ENCODE measurements around the gene PTGIS.
"Not testable (repeated sequence)": the region's sequence is repeated elsewhere in the genome, so short reads cannot be mapped to it uniquely, and the experiment has no call there.

PTGIS gene

DNA sequence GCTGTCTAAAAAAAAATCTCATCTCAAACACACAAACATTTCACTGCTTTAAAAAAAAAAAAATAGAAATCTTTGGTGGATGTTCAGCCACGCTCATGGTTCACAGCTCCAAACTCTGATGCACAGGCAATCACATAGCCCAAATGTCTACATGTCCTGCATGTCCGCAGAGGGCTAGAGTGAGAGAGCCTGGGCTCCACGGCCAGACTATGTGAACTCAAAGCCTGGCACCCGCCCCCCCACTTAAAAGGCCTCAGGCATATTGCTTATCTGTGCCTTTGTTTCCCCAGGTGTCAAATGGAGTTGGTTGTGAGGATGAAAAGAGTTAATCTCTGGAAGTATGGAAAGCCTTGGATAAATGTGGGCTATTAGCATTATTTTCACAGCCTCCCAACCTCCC lies 10.5 kb upstream of the PTGIS start:
- DNase-seq, result no peak

DNA sequence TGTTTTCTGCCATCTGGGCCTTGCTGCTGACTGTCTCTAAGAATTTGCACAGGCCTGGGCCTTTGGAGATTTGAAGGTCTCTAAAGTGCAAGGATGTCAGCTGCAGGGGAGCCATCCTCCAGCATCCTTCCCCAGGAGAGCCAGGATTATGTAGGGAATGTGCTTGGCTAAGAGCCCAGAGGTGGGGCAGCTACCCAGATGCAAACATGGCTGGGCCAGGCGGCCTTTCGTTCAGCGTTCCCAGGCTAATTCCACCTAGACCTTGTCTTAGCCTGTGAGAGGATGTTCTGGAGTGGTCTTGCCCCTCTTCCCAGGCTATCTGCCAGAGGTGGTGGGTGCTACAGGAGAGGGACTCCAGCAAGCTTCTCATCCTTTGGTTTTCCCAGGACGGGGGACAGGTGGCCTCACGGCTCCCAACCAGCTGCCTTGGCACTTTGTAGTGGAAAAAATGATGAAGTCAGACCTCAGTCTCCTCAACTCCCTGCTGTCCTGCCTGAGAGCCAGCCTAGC lies 7.7 kb upstream of the PTGIS start:
- no peak for DNase-seq

DNA sequence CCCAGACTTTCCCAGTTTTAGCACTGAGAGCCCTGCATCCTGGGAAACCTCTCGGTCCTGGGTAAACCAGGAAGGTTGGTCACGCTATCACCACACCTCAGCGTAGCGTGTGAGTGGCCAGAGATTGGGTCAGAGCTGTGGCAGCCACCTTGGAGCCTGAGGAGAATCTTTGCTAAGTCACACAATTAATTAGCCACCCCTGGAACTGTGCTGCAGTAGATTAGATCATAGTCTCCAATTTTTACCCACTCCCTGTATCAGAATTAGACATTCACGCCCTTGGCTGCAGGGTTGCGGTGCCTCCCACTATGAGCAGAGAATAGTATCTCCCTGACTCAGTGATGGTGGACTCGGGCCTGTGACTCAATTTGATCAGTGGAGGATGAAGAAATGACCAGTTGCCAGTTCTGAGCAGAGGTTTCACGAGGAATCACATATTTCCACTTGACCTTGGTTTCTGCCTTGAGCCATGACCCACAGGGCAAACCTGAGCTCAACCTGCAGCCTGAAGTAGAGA lies 6.0 kb upstream of the PTGIS start:
- DNase-seq, result no peak

DNA sequence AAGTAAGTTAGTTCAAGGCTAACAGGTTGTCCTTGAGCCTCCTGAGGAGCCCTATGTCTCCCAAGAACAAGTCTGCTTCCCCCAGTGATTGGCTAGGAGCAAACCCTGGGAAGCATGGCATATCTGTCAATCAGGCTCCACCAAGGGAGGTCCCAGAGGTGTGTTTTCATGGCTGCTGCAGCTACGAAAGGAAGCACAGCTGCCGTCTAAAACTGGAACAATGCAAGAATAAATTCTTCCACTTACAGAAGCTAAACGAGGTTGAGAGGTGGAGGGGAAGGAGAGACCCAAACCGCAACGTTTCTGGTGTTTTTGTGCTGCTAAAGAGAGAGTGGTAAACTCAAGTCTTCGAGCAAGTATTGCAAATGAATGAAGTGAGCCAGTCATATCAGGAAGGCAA lies 4.9 kb upstream of the PTGIS start:
- no peak for DNase-seq

DNA sequence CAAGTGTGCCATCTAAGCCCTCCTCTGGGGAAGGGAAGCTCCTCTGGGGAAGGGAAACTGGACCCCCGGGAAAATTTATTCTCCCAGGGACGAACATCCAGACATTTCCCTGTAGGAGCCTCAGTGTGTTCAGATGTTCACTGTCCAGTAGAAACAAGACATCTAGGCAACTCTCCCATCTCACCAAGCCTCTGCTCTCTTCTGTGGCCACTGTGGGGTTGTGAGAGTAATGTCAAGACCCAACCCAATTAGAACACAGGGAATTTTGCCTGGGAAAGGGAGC lies 3.6 kb upstream of the PTGIS start:
- no peak for DNase-seq

DNA sequence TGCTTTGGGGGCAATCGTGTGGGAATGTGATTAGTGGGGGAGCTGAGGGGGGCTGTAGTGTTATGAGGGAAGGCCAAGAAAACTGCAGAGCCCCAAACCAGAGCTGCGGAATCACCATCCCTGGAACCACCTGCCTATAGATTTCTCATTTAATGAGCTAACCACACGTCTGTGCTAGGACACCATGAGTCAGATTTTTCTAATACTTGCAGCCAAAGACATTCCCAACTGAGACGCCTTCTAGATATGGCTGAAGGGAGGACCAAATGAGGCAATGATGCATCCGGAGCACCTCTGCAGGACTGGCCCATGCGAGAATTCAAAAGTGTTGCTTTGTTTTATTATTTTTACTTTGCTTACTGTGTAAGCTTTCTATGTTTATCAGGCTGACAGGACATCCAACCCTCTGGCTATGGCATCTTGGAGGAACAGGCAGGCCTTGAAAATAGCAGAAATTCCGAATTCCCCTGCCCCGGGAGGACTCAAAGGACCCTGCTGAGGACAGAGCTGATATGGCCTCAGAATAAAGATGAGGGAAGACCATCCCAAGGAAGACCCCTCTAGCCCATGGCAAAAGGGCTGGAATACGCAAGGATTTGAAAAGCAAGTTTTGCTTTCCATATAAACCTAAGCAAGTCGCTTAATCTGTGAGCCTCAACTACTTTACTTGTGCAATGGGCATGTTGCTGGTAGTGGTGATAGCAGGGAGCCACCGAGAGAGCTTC lies 3.1 kb upstream of the PTGIS start:
- no peak for DNase-seq

DNA sequence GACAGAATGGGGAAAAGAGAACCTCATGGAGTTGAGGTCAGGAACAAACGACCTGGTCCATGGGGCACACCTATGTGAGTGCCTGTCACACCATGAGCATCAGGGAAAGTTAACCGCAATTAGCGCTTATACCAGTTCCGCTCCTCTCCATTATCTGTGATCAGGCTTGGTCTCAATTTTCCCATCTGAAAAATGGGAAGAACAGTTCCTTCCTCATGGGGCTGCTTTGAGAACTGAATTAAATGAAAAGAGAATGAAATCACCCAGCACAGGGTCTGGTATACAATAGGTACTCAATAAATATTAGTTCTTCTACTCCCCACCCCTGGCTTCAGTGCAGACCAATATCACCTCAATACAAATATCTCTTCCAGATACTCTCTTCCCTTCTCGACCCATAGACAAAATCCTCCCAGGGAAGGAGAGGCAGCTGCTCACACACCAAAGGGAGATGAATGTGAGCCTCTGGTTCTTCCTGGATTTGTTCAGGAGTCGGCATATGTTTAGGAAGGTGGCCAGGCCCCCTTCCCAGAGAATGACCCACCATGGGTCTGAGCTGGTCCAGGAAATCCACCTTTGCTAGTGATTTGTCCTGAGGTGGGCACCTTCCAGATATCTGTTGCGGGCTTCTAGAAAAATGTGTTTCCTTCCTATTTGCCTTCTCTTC lies 2.4 kb upstream of the PTGIS start:
- DNase-seq, result no peak

DNA sequence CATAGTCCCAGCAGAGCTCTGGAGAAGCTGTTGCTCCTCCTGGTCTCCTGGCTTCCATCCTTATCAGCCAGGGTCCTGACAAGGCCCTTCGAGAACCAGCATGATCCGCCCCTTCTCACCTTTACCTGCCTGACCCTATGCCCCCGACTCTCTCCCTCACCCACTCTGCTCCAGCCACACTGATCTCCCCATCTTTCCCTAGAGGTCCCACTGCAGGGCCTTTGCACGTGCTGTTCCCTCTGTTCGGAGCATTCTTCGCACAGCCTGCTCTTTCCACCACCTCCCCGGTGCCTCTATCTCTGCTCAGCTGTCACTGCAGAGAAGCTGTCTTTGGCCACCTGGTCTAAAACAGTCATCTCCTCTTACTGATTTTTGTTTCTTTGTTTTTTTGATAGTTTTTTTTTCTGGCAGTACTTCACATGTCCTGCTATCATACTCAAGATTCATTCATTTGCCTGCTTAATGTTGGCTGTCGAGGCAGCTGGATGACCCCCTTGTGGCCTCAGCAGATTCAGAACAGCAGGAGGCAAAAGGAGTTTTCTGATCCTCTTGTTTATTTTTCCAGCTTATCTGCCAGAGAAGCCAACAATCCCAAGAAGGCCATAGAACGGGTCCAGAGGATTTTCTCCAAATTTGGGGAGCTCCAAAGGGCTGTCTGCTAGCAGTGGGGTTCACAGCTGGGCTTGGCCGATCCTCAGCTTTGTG lies 1.6 kb upstream of the PTGIS start:
- DNase-seq, result no peak

DNA sequence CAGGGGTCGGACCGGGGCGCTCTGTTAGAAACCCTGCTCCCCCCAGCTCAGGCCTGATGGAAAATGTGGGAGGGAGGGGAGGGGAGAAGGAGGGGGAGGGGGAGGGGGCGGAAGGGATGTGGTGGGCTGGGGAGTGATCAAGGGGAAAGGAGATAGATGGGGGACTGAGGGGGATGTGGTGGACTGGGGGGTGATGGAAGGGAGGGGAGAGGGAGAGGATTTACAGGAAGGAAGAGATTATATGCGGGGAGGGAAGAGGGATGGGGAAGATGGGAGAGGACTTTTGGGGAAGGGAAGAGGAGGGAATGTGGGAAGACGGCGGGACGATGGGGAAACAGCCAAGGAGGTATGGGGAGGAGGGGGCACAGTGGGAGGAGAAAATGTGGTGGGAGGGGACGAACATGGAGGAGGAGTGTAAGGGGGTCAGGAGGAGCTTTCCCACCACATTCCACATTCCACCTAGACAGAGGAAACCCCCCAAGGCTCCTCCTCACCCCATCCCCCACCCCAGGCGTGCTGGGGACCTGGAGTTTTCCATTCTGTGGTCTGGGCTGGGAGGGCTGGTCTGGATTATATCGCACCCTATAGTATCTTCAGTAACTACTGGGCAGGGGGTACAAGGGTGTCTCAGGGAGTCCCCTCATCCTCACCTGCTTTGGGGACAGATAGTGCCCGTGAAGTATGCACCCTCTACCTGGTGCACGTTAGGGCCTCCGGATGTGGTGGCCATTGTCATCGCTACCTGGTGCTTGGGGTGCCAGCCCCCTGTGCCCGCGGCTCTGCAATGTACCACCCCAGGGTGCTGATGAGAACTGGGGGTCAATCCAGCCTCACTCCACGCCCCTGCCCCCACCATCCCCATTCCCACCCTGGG lies 578 bp upstream of the PTGIS start:
- no peak for DNase-seq

DNA sequence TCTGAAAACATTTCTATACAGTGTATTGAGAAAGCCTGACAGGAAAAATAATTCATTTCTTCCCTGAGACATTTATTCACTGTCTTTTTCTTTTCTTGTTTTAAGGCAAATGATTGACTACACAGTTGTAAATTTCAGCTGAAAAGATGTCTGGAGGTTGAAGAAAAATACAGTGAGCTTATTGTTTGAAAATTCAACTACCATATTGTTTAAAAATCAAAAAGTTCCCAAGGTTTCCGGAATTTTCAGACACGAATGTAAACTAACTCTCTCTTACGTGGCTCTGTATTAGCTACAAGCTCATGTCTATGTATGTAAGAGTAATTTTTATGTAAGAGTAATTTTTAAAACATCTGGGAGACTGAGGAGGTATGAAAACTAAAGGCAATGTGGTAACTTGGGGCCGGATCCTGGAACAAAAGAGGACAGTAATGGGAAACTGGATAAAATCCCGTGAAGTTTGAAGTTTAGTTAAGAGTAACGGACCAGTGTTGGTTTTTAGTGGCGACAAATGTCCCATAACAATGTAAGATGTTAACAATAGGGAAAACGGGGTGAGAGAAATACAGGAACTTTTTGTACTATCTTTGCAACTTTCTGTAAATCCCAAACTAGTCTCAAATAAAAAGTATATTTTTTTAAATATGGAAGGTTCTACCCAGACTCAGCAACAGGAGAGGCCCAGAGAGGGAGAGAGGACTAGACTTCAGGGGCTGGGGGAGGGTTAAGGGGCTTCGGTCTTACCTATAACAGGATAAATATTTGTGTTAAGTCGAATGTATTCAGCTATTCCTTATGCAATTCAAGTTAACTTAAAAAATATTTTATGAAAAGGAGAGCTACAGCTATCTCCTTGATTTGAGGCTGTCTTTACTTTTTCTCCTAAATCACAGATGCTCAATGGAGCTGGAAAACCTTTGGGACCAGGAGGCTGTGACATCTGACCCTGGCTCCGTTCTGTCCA lies 1.3 kb downstream of the PTGIS start:
- DNase-seq, result no peak

DNA sequence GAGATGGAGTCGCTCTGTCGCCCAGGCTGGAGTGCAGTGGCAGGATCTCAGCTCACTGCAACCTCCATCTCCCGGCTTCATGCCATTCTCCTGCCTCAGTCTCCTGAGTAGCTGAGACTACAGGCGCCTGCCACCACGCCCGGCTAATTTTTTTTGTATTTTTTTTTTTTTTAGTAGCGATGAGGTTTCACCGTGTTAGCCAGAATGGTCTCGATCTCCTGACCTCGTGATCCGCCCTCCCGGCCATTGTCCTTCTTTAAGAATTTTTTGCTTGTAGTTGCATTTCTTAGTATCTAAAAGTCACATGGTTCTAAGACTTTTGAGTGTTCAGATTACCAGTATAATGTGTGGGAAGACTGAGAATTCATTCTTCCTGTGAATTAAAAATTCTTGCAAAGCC lies 2.9 kb downstream of the PTGIS start:
- DNase-seq, result not testable (repeated sequence)

DNA sequence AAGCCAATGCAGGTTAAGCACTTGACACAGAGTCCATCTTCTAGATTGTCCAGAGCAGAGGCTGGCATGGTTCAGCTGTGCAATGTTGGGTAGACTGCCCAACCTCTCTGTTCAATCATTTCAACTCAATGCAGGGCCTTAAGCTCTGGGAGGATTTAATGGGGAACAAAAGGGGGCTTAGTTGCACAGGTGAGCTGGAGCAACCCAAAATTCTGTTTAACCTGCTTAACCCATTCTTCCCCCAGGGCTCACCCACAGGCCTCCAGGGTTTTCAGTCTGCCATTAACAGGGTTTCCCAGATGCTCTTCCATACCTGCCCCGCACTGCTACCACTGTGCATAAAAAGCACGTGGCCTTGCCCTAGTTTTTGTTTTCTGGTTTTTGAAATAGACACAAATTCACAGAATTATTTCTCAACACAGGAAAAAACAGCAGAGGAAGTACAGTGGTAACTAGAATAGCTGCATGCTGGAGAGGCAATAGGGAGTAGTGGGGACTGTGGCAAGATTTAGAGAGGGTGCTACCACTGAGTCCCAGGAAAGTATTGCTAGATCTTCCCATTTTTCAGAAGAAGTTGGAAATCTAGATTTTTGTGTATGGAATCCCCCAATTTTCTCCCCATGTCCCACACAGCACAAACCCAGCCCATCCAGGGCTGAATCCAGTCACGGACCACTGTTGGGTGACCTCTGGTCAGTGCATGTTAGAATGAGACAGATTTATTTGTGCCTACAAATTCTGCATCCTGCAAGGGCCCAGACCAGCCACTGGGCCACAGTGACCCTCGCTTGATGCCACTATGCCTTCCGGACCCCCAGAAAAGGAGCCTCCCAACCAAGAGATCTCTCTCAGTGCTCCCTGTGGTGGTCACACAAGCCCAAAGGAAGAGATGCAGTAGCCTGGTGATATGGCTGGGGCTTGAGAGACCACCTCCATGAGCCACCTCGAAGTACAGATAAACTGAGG lies 4.6 kb downstream of the PTGIS start:
- DNase-seq, result no peak

DNA sequence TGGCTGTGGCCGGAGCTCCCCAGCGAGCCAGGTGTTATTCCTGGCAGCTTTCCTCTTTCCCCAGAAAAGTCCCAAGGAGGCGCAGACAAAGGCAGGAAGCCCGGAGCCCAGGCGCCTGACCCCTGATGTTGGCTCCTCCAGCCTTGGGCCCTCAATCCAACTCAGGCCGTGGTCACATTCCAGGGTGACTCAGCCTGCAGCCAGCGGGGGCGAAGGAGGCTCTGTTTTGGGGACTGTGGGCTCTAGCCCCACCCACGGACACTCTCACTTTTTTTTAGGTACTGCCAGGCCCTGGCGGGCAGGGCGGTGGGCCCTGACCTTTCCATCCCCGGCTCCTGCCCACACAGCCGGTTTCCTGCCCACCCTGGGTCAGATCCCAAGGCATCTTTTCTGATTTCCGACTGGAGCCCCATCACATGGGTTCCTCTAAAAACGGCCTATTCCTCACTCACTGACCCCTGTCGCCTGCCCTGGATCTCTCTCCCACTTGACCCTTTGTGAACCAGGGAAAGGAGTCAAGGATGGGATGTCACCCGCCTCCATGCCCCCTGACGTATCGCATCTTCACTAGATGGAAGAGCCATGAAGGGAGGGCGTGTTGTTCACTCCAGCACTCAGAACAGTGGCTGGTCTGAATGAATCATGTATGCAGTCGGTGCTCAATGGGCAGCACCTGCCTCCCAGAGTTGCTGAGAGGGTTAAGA lies 5.5 kb downstream of the PTGIS start:
- DNase-seq, result no peak

DNA sequence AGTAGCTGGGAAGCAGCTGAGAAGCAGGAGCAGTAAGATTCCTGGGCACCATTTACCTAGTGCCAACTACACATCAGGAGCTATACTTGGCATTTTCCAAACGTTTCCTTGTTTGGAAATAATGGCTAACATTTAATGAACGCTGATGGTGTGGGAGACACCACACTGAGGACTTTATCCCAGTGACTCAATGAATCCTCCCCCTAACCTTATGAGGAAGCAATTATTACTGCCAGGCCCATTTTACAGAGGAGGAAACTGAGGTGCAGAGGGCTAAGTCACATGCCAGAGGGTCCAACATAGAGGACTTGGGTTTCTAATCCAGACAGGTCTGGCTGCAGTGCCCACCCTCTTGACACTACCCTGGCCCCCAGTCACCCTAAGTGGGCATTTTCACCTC lies 6.1 kb downstream of the PTGIS start:
- DNase-seq, result no peak

DNA sequence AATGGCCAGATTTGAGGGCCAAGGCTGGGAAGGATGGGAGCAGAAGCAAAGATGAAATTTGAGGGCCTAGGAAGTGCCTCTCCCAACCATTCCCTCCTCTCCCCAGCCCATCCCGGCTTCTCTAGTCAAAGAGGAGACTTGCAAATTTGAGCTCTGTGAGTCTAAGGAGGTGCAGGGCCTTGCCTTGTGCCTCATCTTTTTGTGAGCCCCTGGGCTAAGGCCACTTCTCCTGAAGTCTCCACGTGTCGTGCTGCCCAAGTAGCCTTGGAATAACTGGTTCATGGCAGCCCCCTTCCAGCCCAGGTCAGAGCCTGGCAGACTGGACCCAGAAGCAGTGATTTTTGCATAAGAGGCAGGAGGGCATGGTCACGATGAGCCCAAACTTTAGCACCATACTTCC lies 6.7 kb downstream of the PTGIS start:
- no peak for DNase-seq

DNA sequence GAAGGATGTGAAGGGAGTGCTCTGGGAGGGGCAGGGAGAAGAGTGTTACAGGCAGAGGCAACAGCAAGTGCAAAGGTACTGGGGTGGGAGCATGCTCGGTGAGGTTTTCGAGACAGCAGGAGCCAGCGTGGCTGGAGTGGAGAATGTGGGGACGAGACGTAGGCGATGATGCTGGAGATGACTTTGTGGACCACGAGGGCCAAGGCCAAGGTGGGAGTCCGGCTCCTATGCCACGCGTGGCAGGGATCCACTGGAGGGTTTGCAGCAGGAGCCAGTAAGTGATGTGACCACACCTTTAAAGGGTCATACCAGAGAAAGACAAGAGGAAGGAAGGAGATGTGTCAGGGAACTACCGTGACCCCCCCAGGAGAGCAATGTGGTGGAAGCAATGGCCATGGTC lies 7.3 kb downstream of the PTGIS start:
- no peak for DNase-seq

DNA sequence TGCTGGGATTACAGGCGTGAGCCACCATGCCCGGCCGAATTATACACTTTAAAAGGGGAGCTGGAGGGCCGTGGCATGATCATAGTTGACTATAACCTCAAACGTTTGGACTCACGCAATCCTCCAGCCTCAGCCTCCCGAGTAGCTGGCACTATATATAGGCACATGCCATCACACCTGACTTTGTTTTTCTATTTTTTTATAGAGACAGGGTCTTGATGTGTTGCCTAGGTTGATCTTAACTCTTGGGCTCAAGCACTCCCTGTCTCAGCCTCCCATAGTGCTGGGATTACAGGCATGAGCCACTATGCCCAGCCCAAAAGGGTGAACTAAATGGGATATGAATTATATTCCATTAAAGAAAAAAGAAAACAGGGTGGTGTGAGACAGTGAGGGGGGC lies 7.8 kb downstream of the PTGIS start:
- DNase-seq, result no peak

DNA sequence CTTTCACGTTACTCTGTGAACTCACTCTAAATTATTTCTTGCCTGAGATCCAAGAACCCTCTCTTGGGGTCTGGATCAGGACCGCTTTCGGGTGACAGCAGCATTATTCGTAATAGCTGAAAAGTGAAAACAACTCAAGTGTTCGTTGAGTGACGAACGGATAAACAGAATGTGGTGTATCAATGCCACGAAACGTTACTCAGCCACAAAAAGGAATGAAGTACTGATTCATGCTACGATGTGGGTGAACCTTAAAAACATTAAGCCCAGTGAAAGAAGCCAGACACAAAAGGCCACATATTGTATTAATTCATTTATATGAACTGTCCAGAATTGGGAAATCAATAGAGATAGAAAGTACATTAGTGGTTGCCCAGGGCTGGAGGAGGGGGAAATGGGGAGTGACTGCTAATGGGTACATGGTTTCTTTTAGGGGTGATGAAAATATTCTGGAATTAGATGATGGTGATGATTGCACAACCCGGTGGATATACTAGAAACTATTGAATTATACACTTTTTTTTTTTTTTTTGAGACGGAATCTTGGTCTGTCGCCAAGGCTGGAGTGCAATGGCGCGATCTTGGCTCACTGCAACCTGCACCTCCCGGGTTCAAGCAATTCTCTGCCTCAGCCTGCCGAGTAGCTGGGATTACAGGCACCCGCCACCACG lies 8.4 kb downstream of the PTGIS start:
- DNase-seq, result no peak

DNA sequence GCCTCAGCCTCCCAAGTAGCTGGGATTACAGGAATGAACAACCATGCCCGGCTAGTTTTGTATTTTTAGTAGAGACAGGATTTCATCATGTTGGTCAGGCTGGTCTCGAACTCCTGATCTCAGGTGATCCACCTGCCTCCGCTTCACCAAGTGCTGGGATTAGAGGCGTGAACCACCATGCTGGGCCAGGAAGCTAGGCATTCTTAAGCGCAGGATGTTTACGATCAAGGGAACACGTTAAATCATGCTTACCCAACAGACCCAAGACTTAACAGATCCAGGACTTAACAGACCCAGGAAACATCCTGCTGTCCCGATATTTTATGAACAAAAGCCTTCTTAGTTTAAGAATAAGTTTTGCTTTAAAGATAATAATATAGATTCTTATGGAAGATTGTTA lies 9.1 kb downstream of the PTGIS start:
- no peak for DNase-seq

All from CD4-positive, alpha-beta T cell treated with Interferon gamma for 1 hour (primary cell).